CD14-positive monocyte (primary cell): ENCODE results near the gene SIGLEC8. TPM values are rescaled to one million over a fixed set of nuclear protein-coding genes. Genes with fewer than 3 reads are reported as not detected.
A peak's percentile ranks its signal among the peaks of the same experiment; 100 is the strongest.
"Not testable (repeated sequence)": the region's sequence is repeated elsewhere in the genome, so short reads cannot be mapped to it uniquely, and the experiment has no call there.

Experiments used
- DNase-seq, 3 donors: peaks; one replicate each; pipeline ENCODE4 v3.0.0-alpha.2; 2011 to 2022
- H2AFZ ChIP-seq: 2 replicates; pipeline ENCODE4 v1.6.0; 2012; ENCODE audit warnings: mild to moderate bottlenecking, low read depth, low read length, inconsistent platforms; ENCODE audit not compliant: insufficient read depth, poor library complexity, severe bottlenecking
- H3K27ac ChIP-seq, 2 donors: 1 replicate in 1 of 2; 2 replicates in 1 of 2; pipeline ENCODE4 v1.5.1; 2012 to 2013; ENCODE audit warnings: low read length in 2 of 2, control low read depth in 1 of 2, inconsistent platforms in 1 of 2, low read depth in 1 of 2, mild to moderate bottlenecking in 1 of 2
- H3K27me3 ChIP-seq, 2 donors: one replicate each; pipeline versions ENCODE4 v1.6.0 to v1.6.1; 2011 to 2013; ENCODE audit warnings: low read length in 2 of 2; ENCODE audit not compliant: control insufficient read depth in 2 of 2, insufficient read depth in 2 of 2
- H3K36me3 ChIP-seq, 2 donors: replicated peaks in 1 of 2; 1 replicate in 1 of 2; 2 replicates in 1 of 2; pipeline versions ENCODE4 v1.5.1 to v1.6.1; 2012 to 2013; ENCODE audit warnings: low read length in 2 of 2, control low read depth in 1 of 2, inconsistent platforms in 1 of 2, mild to moderate bottlenecking in 1 of 2; ENCODE audit not compliant: insufficient read depth in 2 of 2, control insufficient read depth in 1 of 2
- H3K4me1 ChIP-seq, 2 donors: 1 replicate in 1 of 2; 2 replicates in 1 of 2; pipeline versions ENCODE4 v1.5.1 to v1.6.1; 2012 to 2013; ENCODE audit warnings: low read length in 2 of 2, control low read depth in 1 of 2, inconsistent platforms in 1 of 2, mild to moderate bottlenecking in 1 of 2, moderate library complexity in 1 of 2; ENCODE audit not compliant: insufficient read depth in 2 of 2, control insufficient read depth in 1 of 2
- H3K4me2 ChIP-seq: replicated peaks from 2 replicates; pipeline ENCODE3; 2012; ENCODE audit warnings: low read length, moderate library complexity, mild to moderate bottlenecking; ENCODE audit not compliant: poor library complexity, severe bottlenecking; ENCODE audit errors: extremely low read depth
- H3K4me3 ChIP-seq, 3 experiments: fragments of 200-600 bp in 1 of 3; sonication (generic) in 1 of 3; replicated peaks in 1 of 3; 1 replicate in 2 of 3; 2 replicates in 1 of 3; pipeline ENCODE4 v1.5.1; 2011 to 2013; ENCODE audit warnings: low read length in 3 of 3, mild to moderate bottlenecking in 3 of 3, control low read depth in 2 of 3, low read depth in 2 of 3, inconsistent platforms in 1 of 3, moderate library complexity in 1 of 3
- H3K79me2 ChIP-seq: 2 replicates; pipeline ENCODE4 v1.6.0; 2012; ENCODE audit warnings: mild to moderate bottlenecking, control low read depth, inconsistent platforms, low read length, moderate library complexity; ENCODE audit not compliant: insufficient read depth
- H3K9ac ChIP-seq: 2 replicates; pipeline ENCODE4 v1.6.0; 2017; ENCODE audit warnings: low read length, mild to moderate bottlenecking; ENCODE audit not compliant: insufficient read depth, poor library complexity, severe bottlenecking
- H3K9me3 ChIP-seq, 2 donors: replicated peaks in 1 of 2; 1 replicate in 1 of 2; 2 replicates in 1 of 2; pipeline versions ENCODE4 v1.5.1 to v1.6.1; 2012 to 2013; ENCODE audit warnings: low read length in 2 of 2, control low read depth in 1 of 2; ENCODE audit not compliant: control insufficient read depth in 1 of 2, insufficient read depth in 1 of 2
- H4K20me1 ChIP-seq: 2 replicates; pipeline ENCODE4 v1.6.0; 2012; ENCODE audit warnings: mild to moderate bottlenecking, low read length, control low read depth, moderate library complexity; ENCODE audit not compliant: insufficient read depth
- H3K27ac Mint-ChIP-seq, 7 donors: one replicate each; pipeline ENCODE4 v1.8.0; 2020; ENCODE audit warnings: mild to moderate bottlenecking in 7 of 7, mixed read lengths in 7 of 7, moderate library complexity in 6 of 7, inconsistent platforms in 2 of 7
- H3K27me3 Mint-ChIP-seq, 3 donors: one replicate each; pipeline ENCODE4 v1.8.0; 2021 to 2022; ENCODE audit warnings: low read depth in 3 of 3, mild to moderate bottlenecking in 3 of 3, mixed read lengths in 3 of 3, moderate library complexity in 3 of 3, inconsistent platforms in 1 of 3
- H3K36me3 Mint-ChIP-seq, 2 donors: one replicate each; pipeline ENCODE4 v1.8.0; 2020; ENCODE audit warnings: mixed read lengths in 2 of 2, inconsistent platforms in 1 of 2, mild to moderate bottlenecking in 1 of 2
- H3K4me1 Mint-ChIP-seq: one replicate; pipeline ENCODE4 v1.8.0; 2020; ENCODE audit warnings: mild to moderate bottlenecking, mixed read lengths
- H3K4me3 Mint-ChIP-seq, 2 donors: one replicate each; pipeline ENCODE4 v1.8.0; 2020; ENCODE audit warnings: mild to moderate bottlenecking in 2 of 2, mixed read lengths in 2 of 2, moderate library complexity in 1 of 2
- H3K9me3 Mint-ChIP-seq, 7 donors: one replicate each; pipeline ENCODE4 v1.8.0; 2020 to 2022; ENCODE audit warnings: mixed read lengths in 7 of 7, mild to moderate bottlenecking in 6 of 7, moderate library complexity in 6 of 7, inconsistent platforms in 2 of 7
- WGBS: methylation state at CpG from one replicate; pipeline ENCODE4 v1.1.5; 2013; ENCODE audit warnings: missing lambda C conversion rate; ENCODE audit not compliant: insufficient coverage; 5-methylcytosine and 5-hydroxymethylcytosine counted together
- intact Hi-C, 2 donors: fragments of 100-400 bp; cut with micrococcal nuclease; formaldehyde crosslinking; loops; one replicate each; pipeline versions ENCODE4 v1.15.0 to v1.15.1; 2023
- polyA plus RNA-seq, 3 donors: library from polyadenylated mRNA; depleted of rRNA in 1 of 3; unstranded in 2 of 3; stranded (reverse) in 1 of 3; fragments of 300-500 nt in 2 of 3; fragments of >200 nt in 1 of 3; fragmentation: Illumina TruSeq in 2 of 3; gene quantifications; 1 replicate in 2 of 3; 2 replicates in 1 of 3; pipeline ENCODE4 v1.2.3, GENCODE V29; 2012 to 2021
- TF ChIP-seq, protein P1 (sequence below): fragments of 200-600 bp; IDR thresholded peaks from one replicate; pipeline ENCODE4 v1.8.0; 2022; ENCODE audit warnings: antibody characterized with exemption, mild to moderate bottlenecking

The SIGLEC8 gene
- polyA plus RNA-seq, 3 donors: not detected

- Histone ChIP-seq H3K4me2 (peak overlapping the region; percentile 15), H3K79me2 (no peaks in the 10 kb centered on the region), H3K9ac (no peak overlapping the region), H4K20me1 (no peaks in the 10 kb centered on the region), H3K4me1 (peaks cover 48 to 55% of the 10 kb centered on the region in 2 donors), H3K9me3 (no peaks in the 10 kb centered on the region), H2AFZ (no peak overlapping the region), H3K36me3 (no peaks in the 10 kb centered on the region), H3K4me3 (no peak overlapping the region), H3K27me3 (peaks cover 0 to 9% of the 10 kb centered on the region in 2 donors), H3K27ac (no peak overlapping the region)
- WGBS: 3% methylated on average over 18 of the region's 19 CpGs
- DNase-seq: peak; percentile 81 to 84 (median 82)
- H3K36me3 Mint-ChIP-seq: peaks cover 0 to 2% of the 10 kb centered on the region in 2 donors
- peaks cover 0 to 13% (median 1%) of the 10 kb centered on the region in 7 donors for H3K9me3 Mint-ChIP-seq
- no peak overlapping the region for H3K4me3 Mint-ChIP-seq
- H3K27me3 Mint-ChIP-seq: peaks cover 9 to 24% (median 18%) of the 10 kb centered on the region in 3 donors
- TF ChIP-seq, protein P1, sequence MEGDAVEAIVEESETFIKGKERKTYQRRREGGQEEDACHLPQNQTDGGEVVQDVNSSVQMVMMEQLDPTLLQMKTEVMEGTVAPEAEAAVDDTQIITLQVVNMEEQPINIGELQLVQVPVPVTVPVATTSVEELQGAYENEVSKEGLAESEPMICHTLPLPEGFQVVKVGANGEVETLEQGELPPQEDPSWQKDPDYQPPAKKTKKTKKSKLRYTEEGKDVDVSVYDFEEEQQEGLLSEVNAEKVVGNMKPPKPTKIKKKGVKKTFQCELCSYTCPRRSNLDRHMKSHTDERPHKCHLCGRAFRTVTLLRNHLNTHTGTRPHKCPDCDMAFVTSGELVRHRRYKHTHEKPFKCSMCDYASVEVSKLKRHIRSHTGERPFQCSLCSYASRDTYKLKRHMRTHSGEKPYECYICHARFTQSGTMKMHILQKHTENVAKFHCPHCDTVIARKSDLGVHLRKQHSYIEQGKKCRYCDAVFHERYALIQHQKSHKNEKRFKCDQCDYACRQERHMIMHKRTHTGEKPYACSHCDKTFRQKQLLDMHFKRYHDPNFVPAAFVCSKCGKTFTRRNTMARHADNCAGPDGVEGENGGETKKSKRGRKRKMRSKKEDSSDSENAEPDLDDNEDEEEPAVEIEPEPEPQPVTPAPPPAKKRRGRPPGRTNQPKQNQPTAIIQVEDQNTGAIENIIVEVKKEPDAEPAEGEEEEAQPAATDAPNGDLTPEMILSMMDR: peak; percentile 100
- peaks cover 42% of the 10 kb centered on the region for H3K4me1 Mint-ChIP-seq
- intact Hi-C loops: loop anchor here (2.0 to 10.0 kb wide), 3 partner anchors 15 to 403 kb away; no protein-coding TSS in a partner anchor
- H3K27ac Mint-ChIP-seq: no peak overlapping the region
These were observed 36.2 kb downstream of the SIGLEC8 start for GRCh38 chr19:51422053-51422448.

DNA sequence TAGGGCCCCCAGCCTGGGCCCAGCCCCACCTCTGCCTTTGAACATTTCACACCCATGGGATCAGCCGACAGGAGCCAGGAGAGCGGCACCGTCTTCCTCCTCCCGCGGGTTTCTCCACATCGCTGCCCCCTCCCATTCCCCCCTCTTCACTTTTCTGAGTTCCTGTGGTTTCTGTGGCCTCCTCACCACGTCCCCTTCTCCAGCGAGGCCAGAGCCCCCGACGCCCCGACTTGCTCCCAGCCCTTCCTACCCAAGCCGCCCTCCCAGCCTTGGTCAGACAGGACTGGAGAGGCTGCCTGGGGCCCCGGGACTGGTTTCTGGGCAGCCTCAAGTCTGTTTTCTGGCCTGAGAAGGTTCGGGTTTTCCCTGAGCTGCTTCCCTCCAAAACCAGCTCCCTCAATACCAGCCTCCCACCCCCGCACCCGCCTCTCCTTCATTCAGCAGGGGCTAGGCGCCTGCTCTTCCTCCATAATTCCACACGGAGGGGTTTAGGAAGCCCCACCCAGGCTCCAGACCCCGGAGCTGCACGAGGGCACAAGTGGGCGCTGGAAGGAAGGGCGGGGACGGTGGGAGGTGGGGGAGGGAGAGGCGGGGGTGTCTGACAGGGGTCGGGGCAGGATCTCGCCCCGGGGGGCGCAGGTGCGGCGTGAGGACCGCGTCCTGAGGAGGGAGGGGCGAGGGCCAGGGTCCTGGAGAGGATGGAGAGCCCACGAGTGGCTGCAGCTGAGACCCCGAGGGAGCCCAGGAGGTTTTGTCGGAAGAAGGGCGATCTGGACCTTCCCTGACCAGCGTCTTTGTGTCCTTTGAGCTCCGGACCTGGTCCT, 36.8 kb downstream of the SIGLEC8 start:
- Histone ChIP-seq H3K27ac (no peak overlapping the region), H3K9me3 (no peaks in the 10 kb centered on the region), H3K4me1 (peaks cover 48 to 55% of the 10 kb centered on the region in 2 donors), H3K79me2 (peaks cover under 1% of the 10 kb centered on the region), H3K9ac (no peak overlapping the region), H4K20me1 (no peaks in the 10 kb centered on the region), H3K4me2 (peak overlapping the region; percentile 15), H2AFZ (no peak overlapping the region), H3K36me3 (no peaks in the 10 kb centered on the region), H3K27me3 (peaks cover 0 to 9% of the 10 kb centered on the region in 2 donors), H3K4me3 (peak overlapping the region in 1 of 3 experiments; percentile 11)
- intact Hi-C loops: loop anchor here (2.0 to 10.0 kb wide), 3 partner anchors 15 to 403 kb away; no protein-coding TSS in a partner anchor
- TF ChIP-seq, protein P1: no peak
- H3K27me3 Mint-ChIP-seq: peaks cover 9 to 24% (median 18%) of the 10 kb centered on the region in 3 donors
- H3K4me1 Mint-ChIP-seq: peaks cover 42% of the 10 kb centered on the region
- WGBS: 2% methylated on average over 29 of the region's 39 CpGs
- H3K36me3 Mint-ChIP-seq: peaks cover 0 to 2% of the 10 kb centered on the region in 2 donors
- H3K9me3 Mint-ChIP-seq: peaks cover 0 to 13% (median 1%) of the 10 kb centered on the region in 7 donors
- DNase-seq: no peak
- H3K4me3 Mint-ChIP-seq: peak overlapping the region in 1 of 2 donors; percentile 59
- H3K27ac Mint-ChIP-seq: no peak overlapping the region

- peaks cover 51 to 57% of the 10 kb centered on the region in 2 donors for H3K4me1 ChIP-seq
These were observed 37.7 kb downstream of the SIGLEC8 start for GRCh38 chr19:51420511-51420910.

More at GRCh38 chr19:51420511-51420910, 37.7 kb downstream of the SIGLEC8 start:
- H3K4me3 ChIP-seq, H3K27me3 ChIP-seq, H3K36me3 Mint-ChIP-seq, H3K9me3 ChIP-seq, H2AFZ ChIP-seq, H3K9ac ChIP-seq, H3K4me3 Mint-ChIP-seq, H3K4me2 ChIP-seq, H4K20me1 ChIP-seq, H3K36me3 ChIP-seq, DNase-seq, H3K27ac ChIP-seq, H3K79me2 ChIP-seq, H3K27ac Mint-ChIP-seq: not testable (repeated sequence)
- 92% methylated on average over 5 of the region's 11 CpGs for WGBS
- Mint-ChIP-seq H3K27me3 (peaks cover 9 to 22% (median 19%) of the 10 kb centered on the region in 3 donors), H3K4me1 (peaks cover 43% of the 10 kb centered on the region), H3K9me3 (peaks cover 0 to 13% (median 1%) of the 10 kb centered on the region in 7 donors)
- intact Hi-C loops: loop anchor here in 1 of 2 donors (10.0 kb wide), 1 partner anchor 404 kb away; no protein-coding TSS in a partner anchor
